Osteocyte (in vitro differentiated cells): ENCODE data around the gene DCST2. TPM values are rescaled to one million over a fixed set of nuclear protein-coding genes. Genes with fewer than 3 reads are reported as not detected.

Experiments
- DNase-seq: peaks from one replicate; pipeline ENCODE4 v3.0.0; 2021; ENCODE audit warnings: mixed read lengths; ENCODE audit not compliant: unreplicated experiment; ENCODE audit errors: extremely low spot score
- H3K27ac Mint-ChIP-seq: one replicate; pipeline ENCODE4 v1.8.0; 2021; ENCODE audit warnings: mild to moderate bottlenecking, mixed read lengths; ENCODE audit not compliant: unreplicated experiment
- H3K27me3 Mint-ChIP-seq: one replicate; pipeline ENCODE4 v1.8.0; 2021; ENCODE audit warnings: mixed read lengths; ENCODE audit not compliant: unreplicated experiment
- H3K36me3 Mint-ChIP-seq: one replicate; pipeline ENCODE4 v1.8.0; 2021; ENCODE audit warnings: mixed read lengths; ENCODE audit not compliant: unreplicated experiment
- H3K4me1 Mint-ChIP-seq: one replicate; pipeline ENCODE4 v1.8.0; 2021; ENCODE audit warnings: mixed read lengths; ENCODE audit not compliant: unreplicated experiment
- H3K4me3 Mint-ChIP-seq: one replicate; pipeline ENCODE4 v1.8.0; 2021; ENCODE audit warnings: mild to moderate bottlenecking, moderate library complexity, mixed read lengths; ENCODE audit not compliant: unreplicated experiment
- H3K9me3 Mint-ChIP-seq: one replicate; pipeline ENCODE4 v1.8.0; 2021; ENCODE audit warnings: mixed read lengths; ENCODE audit not compliant: unreplicated experiment
- CTCF ChIP-seq: fragments of 200-600 bp; sonication (generic); IDR thresholded peaks from 2 replicates; pipeline ENCODE4 v1.5.0; 2021; ENCODE audit warnings: antibody characterized with exemption, mild to moderate bottlenecking, moderate library complexity
- total RNA-seq: library from RNA; stranded (reverse); gene quantifications from 2 replicates; pipeline ENCODE4 v1.2.1, GENCODE V29; 2021

The DCST2 gene
- total RNA-seq, 1 donor from 2014 or later: 0.75 TPM

GRCh38 chr1:155061381-155062150, 28.0 kb upstream of the DCST2 start:
- Mint-ChIP-seq H3K4me1 (peaks cover 30% of the 10 kb centered on the region), H3K9me3 (no peaks in the 10 kb centered on the region), H3K27me3 (no peaks in the 10 kb centered on the region), H3K4me3 (no peak overlapping the region), H3K27ac (no peak overlapping the region), H3K36me3 (peaks cover 8% of the 10 kb centered on the region)
- peak; percentile 96 for DNase-seq
- peak; percentile 97 for TF ChIP-seq CTCF

GRCh38 chr1:155060736-155061135, 27.2 kb upstream of the DCST2 start:
- H3K4me3 Mint-ChIP-seq: no peak overlapping the region
- peaks cover 13% of the 10 kb centered on the region for H3K36me3 Mint-ChIP-seq
- no peaks in the 10 kb centered on the region for H3K9me3 Mint-ChIP-seq
- no peak for TF ChIP-seq CTCF
- H3K27ac Mint-ChIP-seq: no peak overlapping the region
- H3K4me1 Mint-ChIP-seq: peaks cover 30% of the 10 kb centered on the region
- no peak for DNase-seq
- no peaks in the 10 kb centered on the region for H3K27me3 Mint-ChIP-seq

- DNase-seq: no peak
- Mint-ChIP-seq H3K9me3 (no peaks in the 10 kb centered on the region), H3K27ac (no peak overlapping the region), H3K4me3 (no peak overlapping the region), H3K27me3 (no peaks in the 10 kb centered on the region), H3K4me1 (peaks cover 17% of the 10 kb centered on the region), H3K36me3 (peaks cover 13% of the 10 kb centered on the region)
- no peak for TF ChIP-seq CTCF
Measured at GRCh38 chr1:155057788-155058211, 24.2 kb upstream of the DCST2 start.

- Mint-ChIP-seq H3K27me3 (no peaks in the 10 kb centered on the region), H3K4me1 (peaks cover 17% of the 10 kb centered on the region), H3K27ac (no peak overlapping the region), H3K4me3 (no peak overlapping the region), H3K36me3 (peaks cover 13% of the 10 kb centered on the region), H3K9me3 (no peaks in the 10 kb centered on the region)
- no peak for DNase-seq
- no peak for TF ChIP-seq CTCF
Measured at GRCh38 chr1:155057104-155057503, 23.5 kb upstream of the DCST2 start.

- H3K27me3 Mint-ChIP-seq: no peaks in the 10 kb centered on the region
- no peak for DNase-seq
- H3K9me3 Mint-ChIP-seq: no peaks in the 10 kb centered on the region
- no peak overlapping the region for H3K4me3 Mint-ChIP-seq
- no peak for TF ChIP-seq CTCF
- peaks cover 13% of the 10 kb centered on the region for H3K36me3 Mint-ChIP-seq
- H3K4me1 Mint-ChIP-seq: peaks cover 27% of the 10 kb centered on the region
- no peak overlapping the region for H3K27ac Mint-ChIP-seq
Measured at GRCh38 chr1:155053531-155054105, 20.0 kb upstream of the DCST2 start.
